A549 (cell line): Measurements from ENCODE around the gene TNFRSF1B. TPM values are rescaled to one million over a fixed set of nuclear protein-coding genes. Genes with fewer than 3 reads are reported as not detected.

ENCODE experiments used
- ATAC-seq, 2 experiments: fragments of 200-7000 bp in 1 of 2; fragments of >200 bp in 1 of 2; cut with Nextera tagmentation in 1 of 2; cut with Tn5 transposase in 1 of 2; 3 replicates each; pipeline versions ENCODE4 v1.8.0 to v1.9.1; 2018 to 2020; ENCODE audit warnings: mild to moderate bottlenecking in 1 of 2, moderate library complexity in 1 of 2
- CTCF ChIA-PET: fragments of 300-600 bp; sonication (Branson Sonifier 250); formaldehyde crosslinking; extraction: SDS; loops from one replicate; lab custom pipeline; 2021; ENCODE audit warnings: antibody characterized with exemption, inconsistent platforms; lab: Yijun Ruan, JAX
- POLR2A ChIA-PET: fragments of 350-600 bp; formaldehyde crosslinking; extraction: SDS; loops from one replicate; lab custom pipeline; 2021; ENCODE audit warnings: antibody characterized with exemption, inconsistent platforms; lab: Yijun Ruan, JAX
- DNase-seq, 2 experiments: peaks; one replicate each; pipeline versions ENCODE4 v3.0.0 to v3.0.0-alpha.2; 2011 to 2016; ENCODE audit warnings: low read depth in 1 of 2, low spot score in 1 of 2
- FAIRE-seq: peaks from 2 replicates; lab custom pipeline; 2011; peaks lifted over from hg19 to GRCh38; lab: Jason Lieb, UNC
- H3K27ac ChIP-seq, 2 experiments: fragments of >200 bp; sonication (Bioruptor Twin); formaldehyde crosslinking; 3 replicates each; pipeline ENCODE4 v1.5.1; 2016 to 2017
- H3K4me1 ChIP-seq: fragments of >200 bp; sonication (Bioruptor Twin); formaldehyde crosslinking; 3 replicates; pipeline ENCODE4 v1.6.1; 2016
- H3K4me2 ChIP-seq: fragments of >200 bp; sonication (Bioruptor Twin); formaldehyde crosslinking; 3 replicates; pipeline ENCODE4 v1.6.1; 2016
- H3K4me3 ChIP-seq: fragments of >200 bp; sonication (Bioruptor Twin); formaldehyde crosslinking; 3 replicates; pipeline ENCODE4 v1.5.1; 2016
- H3K9me3 ChIP-seq: fragments of >200 bp; sonication (Bioruptor Twin); formaldehyde crosslinking; 3 replicates; pipeline ENCODE4 v1.6.1; 2016
- BCL3 ChIP-seq: fragments of >200 bp; sonication (Bioruptor Twin); formaldehyde crosslinking; IDR thresholded peaks from 3 replicates; pipeline ENCODE4 v1.6.1; 2016
- BHLHE40 ChIP-seq: IDR thresholded peaks from 2 replicates; pipeline ENCODE4 v1.6.1; 2012; ENCODE audit warnings: low read depth, low read length, inconsistent platforms
- CEBPB ChIP-seq, 2 experiments: fragments of >200 bp in 1 of 2; sonication (Bioruptor Twin) in 1 of 2; formaldehyde crosslinking in 1 of 2; IDR thresholded peaks; 2 replicates each; pipeline ENCODE4 v1.6.1; 2012 to 2016
- CHD4 ChIP-seq: fragments of 200-600 bp; sonication (generic); IDR thresholded peaks from 2 replicates; pipeline ENCODE4 v1.6.1; 2016; ENCODE audit warnings: antibody characterized with exemption, mild to moderate bottlenecking, borderline replicate concordance
- CTCF ChIP-seq: fragments of >200 bp; sonication (Bioruptor Twin); formaldehyde crosslinking; IDR thresholded peaks from 3 replicates; pipeline ENCODE4 v1.5.1; 2016
- E2F6 ChIP-seq: IDR thresholded peaks from 2 replicates; pipeline ENCODE4 v1.6.1; 2012; ENCODE audit warnings: low read depth, borderline replicate concordance
- EHMT2 ChIP-seq: fragments of 200-600 bp; sonication (generic); IDR thresholded peaks from 2 replicates; pipeline ENCODE4 v1.6.1; 2016; ENCODE audit warnings: antibody characterized with exemption, low read depth, mild to moderate bottlenecking, moderate library complexity
- ESRRA ChIP-seq: fragments of 150-350 bp; IDR thresholded peaks from 2 replicates; pipeline ENCODE4 v1.6.1; 2014; ENCODE audit warnings: mild to moderate bottlenecking, low read length, borderline replicate concordance
- FOXS1 ChIP-seq: fragments of 250-450 bp; sonication (Bioruptor Pico); IDR thresholded peaks from 2 replicates; pipeline ENCODE4 v1.5.0; 2020; ENCODE audit warnings: mild to moderate bottlenecking, moderate library complexity
- HES2 ChIP-seq: fragments of >200 bp; sonication (Bioruptor Twin); formaldehyde crosslinking; IDR thresholded peaks from 2 replicates; pipeline ENCODE4 v1.6.1; 2016
- JUNB ChIP-seq: fragments of >200 bp; sonication (Bioruptor Twin); formaldehyde crosslinking; IDR thresholded peaks from 2 replicates; pipeline ENCODE4 v1.6.1; 2016
- KDM1A ChIP-seq: fragments of 200-600 bp; sonication (generic); IDR thresholded peaks from 2 replicates; pipeline ENCODE4 v1.6.1; 2016; ENCODE audit warnings: low read depth, mild to moderate bottlenecking
- MAFK ChIP-seq: fragments of 450-650 bp; IDR thresholded peaks from 2 replicates; pipeline ENCODE4 v1.6.1; 2014; ENCODE audit not compliant: partially characterized antibody
- MAX ChIP-seq: IDR thresholded peaks from 2 replicates; pipeline ENCODE4 v1.6.1; 2012
- NPAS2 ChIP-seq: fragments of 250-450 bp; sonication (Bioruptor Pico); IDR thresholded peaks from 2 replicates; pipeline ENCODE4 v1.8.0; 2022; ENCODE audit warnings: mild to moderate bottlenecking, moderate library complexity, borderline replicate concordance
- NR3C1 ChIP-seq: fragments of >200 bp; sonication (Bioruptor Twin); formaldehyde crosslinking; IDR thresholded peaks from 3 replicates; pipeline ENCODE4 v1.6.1; 2017
- PBX3 ChIP-seq: IDR thresholded peaks from 2 replicates; pipeline ENCODE4 v1.6.1; 2012
- RARB ChIP-seq: fragments of 250-450 bp; sonication (Bioruptor Pico); IDR thresholded peaks from 2 replicates; pipeline ENCODE4 v1.8.0; 2021; ENCODE audit warnings: mild to moderate bottlenecking, moderate library complexity
- RCOR1 ChIP-seq: fragments of 150-350 bp; IDR thresholded peaks from 2 replicates; pipeline ENCODE4 v1.6.1; 2014; ENCODE audit warnings: antibody characterized with exemption, low read length, low read depth
- RNF2 ChIP-seq: fragments of 200-600 bp; sonication (generic); IDR thresholded peaks from 2 replicates; pipeline ENCODE4 v1.6.1; 2016; ENCODE audit warnings: low read depth, mild to moderate bottlenecking, antibody characterized with exemption, moderate library complexity, borderline replicate concordance
- TFCP2L1 ChIP-seq: fragments of 250-450 bp; sonication (Bioruptor Pico); IDR thresholded peaks from 2 replicates; pipeline ENCODE4 v1.5.0; 2021; ENCODE audit warnings: mild to moderate bottlenecking
- TP53 ChIP-seq: fragments of 250-450 bp; sonication (Bioruptor Pico); IDR thresholded peaks from 2 replicates; pipeline ENCODE4 v1.5.0; 2021; ENCODE audit warnings: mild to moderate bottlenecking, moderate library complexity
- ZC3H11A ChIP-seq: fragments of 450-650 bp; IDR thresholded peaks from 2 replicates; pipeline ENCODE4 v1.6.1; 2014; ENCODE audit warnings: antibody characterized with exemption, mild to moderate bottlenecking
- ZFP36 ChIP-seq: fragments of 450-650 bp; IDR thresholded peaks from 2 replicates; pipeline ENCODE4 v1.6.1; 2014; ENCODE audit warnings: borderline replicate concordance; ENCODE audit not compliant: partially characterized antibody
- WGBS: methylation state at CpG from one replicate; pipeline ENCODE4 v1.1.6; 2017; ENCODE audit errors: missing lambda C conversion rate; 5-methylcytosine and 5-hydroxymethylcytosine counted together
- polyA plus RNA-seq, 4 experiments: library from polyadenylated mRNA; depleted of rRNA in 3 of 4; stranded (reverse); fragments of >200 nt; fragmentation: RNase III in 1 of 4; extraction: RNeasy Plus Mini Kit Qiagen cat#74134 plus additional on column Dnase treatment in 1 of 4; gene quantifications; 2 replicates in 3 of 4; 3 replicates in 1 of 4; pipeline ENCODE4 v1.2.3, GENCODE V29; 2011 to 2017

Gene TNFRSF1B
- polyA plus RNA-seq, 2 of the 4 experiments (the other 2 are of a cell fraction): 0.05 to 0.06 TPM

- H3K4me2 ChIP-seq: peak overlapping the region; percentile 92
- no peak for ATAC-seq
- H3K9me3 ChIP-seq: no peaks in the 10 kb centered on the region
- FAIRE-seq: no peak
- WGBS: 25% methylated on average over 4 of the region's 4 CpGs
- ChIA-PET POLR2A (no interaction called here), CTCF (interaction anchor here (0.6 to 1.2 kb wide), 2 partner anchors 17 to 524 kb away, joined by 3 read pairs; no protein-coding TSS in a partner anchor)
- H3K4me1 ChIP-seq: peaks cover 10% of the 10 kb centered on the region
- peak overlapping the region; percentile 92 to 100; a peak in 5 of 6 replicates for H3K27ac ChIP-seq
- no peak for DNase-seq
- peak overlapping the region; percentile 99 for H3K4me3 ChIP-seq
- no peak for TF ChIP-seq TFCP2L1 (CRISPR knock-in tag)
- no peak for TF ChIP-seq RNF2
- no peak for TF ChIP-seq CEBPB (IDR thresholded peaks at IDR 0.05)
- no peak for TF ChIP-seq ZC3H11A
- TF ChIP-seq CTCF: no peak
- no peak for TF ChIP-seq EHMT2
- no peak for TF ChIP-seq BCL3
- no peak for TF ChIP-seq CHD4
- TF ChIP-seq RCOR1: no peak
- no peak for TF ChIP-seq E2F6
- TF ChIP-seq RARB (CRISPR knock-in tag): no peak
These were observed 64.4 kb downstream of the TNFRSF1B start for GRCh38 chr1:12231276-12231595.

- CTCF ChIA-PET: no interaction called here
- no peak overlapping the region for H3K4me2 ChIP-seq
- DNase-seq: no peak
- no peak for ATAC-seq
- FAIRE-seq: no peak
- 90% methylated on average over 2 of the region's 2 CpGs for WGBS
- no peak overlapping the region for H3K27ac ChIP-seq
- no peak overlapping the region for H3K4me3 ChIP-seq
- TF ChIP-seq RNF2 (no peak), TP53 (CRISPR knock-in tag) (no peak), CHD4 (no peak), ZC3H11A (no peak), NPAS2 (CRISPR knock-in tag) (no peak), ZFP36 (no peak), HES2 (no peak), BHLHE40 (no peak), MAX (no peak), NR3C1 (no peak), CEBPB (IDR thresholded peaks at IDR 0.05) (no peak), FOXS1 (no peak), PBX3 (no peak), MAFK (no peak), ESRRA (no peak), KDM1A (no peak), JUNB (no peak)
- peaks cover 10% of the 10 kb centered on the region for H3K4me1 ChIP-seq
- no peaks in the 10 kb centered on the region for H3K9me3 ChIP-seq
- POLR2A ChIA-PET: no interaction called here
These were observed 65.4 kb downstream of the TNFRSF1B start for GRCh38 chr1:12232221-12232620.
